ENCODE data around the gene FAM107A.
A peak's percentile ranks its signal among the peaks of the same experiment; 100 is the strongest.

FAM107A gene

DNA sequence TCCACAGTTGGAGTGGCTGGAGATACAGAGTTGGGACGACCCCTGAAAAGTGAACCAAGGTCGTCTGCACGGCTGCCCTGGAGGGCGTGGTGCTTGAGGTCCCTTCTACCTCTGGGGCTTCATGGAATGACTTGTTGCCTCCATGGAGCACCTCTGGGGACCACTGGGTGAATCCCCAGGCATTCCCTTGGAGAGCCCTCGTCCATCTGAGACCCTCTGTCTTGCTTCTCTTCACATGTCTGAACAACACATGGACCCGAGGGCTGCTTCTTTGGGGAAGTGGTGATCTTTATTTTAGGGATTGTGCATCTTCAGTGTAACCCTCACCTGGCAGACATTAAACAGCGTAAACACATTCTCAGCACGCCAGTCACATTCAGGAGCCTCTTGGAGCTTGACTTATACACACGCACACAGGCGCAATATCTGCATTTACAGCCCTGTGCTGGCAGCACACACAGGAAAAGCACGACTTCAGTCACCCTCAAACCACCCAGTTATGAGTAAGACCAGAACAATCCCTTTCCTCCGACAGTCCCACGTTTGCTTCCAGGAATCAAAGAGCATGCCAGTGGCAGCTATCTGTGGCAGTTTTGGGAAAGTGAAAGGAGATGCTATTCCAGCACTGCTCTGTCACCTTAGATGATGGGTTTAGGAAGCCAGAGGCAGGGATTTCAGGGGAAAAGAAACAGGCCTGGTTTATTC is 12.6 kb downstream of the FAM107A start:
- Mint-ChIP-seq H3K27me3 (ENCODE audit: low read depth) (peaks cover 4% of the 10 kb centered on the region), H3K27ac (no peak overlapping the region), H3K36me3 (ENCODE audit: low read depth) (no peaks in the 10 kb centered on the region), H3K4me3 (no peak overlapping the region), H3K9me3 (peaks cover 5% of the 10 kb centered on the region), H3K4me1 (peaks cover 12% of the 10 kb centered on the region)
- TF ChIP-seq, protein P1, sequence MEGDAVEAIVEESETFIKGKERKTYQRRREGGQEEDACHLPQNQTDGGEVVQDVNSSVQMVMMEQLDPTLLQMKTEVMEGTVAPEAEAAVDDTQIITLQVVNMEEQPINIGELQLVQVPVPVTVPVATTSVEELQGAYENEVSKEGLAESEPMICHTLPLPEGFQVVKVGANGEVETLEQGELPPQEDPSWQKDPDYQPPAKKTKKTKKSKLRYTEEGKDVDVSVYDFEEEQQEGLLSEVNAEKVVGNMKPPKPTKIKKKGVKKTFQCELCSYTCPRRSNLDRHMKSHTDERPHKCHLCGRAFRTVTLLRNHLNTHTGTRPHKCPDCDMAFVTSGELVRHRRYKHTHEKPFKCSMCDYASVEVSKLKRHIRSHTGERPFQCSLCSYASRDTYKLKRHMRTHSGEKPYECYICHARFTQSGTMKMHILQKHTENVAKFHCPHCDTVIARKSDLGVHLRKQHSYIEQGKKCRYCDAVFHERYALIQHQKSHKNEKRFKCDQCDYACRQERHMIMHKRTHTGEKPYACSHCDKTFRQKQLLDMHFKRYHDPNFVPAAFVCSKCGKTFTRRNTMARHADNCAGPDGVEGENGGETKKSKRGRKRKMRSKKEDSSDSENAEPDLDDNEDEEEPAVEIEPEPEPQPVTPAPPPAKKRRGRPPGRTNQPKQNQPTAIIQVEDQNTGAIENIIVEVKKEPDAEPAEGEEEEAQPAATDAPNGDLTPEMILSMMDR (IDR thresholded peaks at IDR 0.05; ENCODE audit: unreplicated experiment in 3 of 3) = no peak

DNA sequence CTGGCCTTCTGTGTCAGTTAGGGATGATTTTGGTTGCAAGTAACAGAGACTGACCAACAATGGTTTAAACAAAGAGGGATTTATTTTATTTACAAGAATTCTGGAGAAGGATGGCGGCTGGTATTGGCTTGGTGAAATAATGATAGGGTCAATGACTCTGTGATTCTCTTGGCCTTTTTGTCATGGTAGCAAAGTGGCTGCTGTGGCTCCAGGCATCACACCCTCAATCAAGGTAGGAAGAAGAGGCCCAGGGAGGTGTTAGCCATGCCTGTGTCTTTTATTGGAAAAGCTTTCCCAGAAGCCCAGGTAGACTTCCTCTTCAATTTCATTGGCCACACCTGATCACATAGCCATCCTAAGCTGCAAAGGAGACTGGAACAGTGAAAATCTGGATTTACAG is 13.1 kb downstream of the FAM107A start:
- no peak overlapping the region for H3K27ac Mint-ChIP-seq
- H3K4me3 Mint-ChIP-seq = no peak overlapping the region
- TF ChIP-seq, protein P1 (IDR thresholded peaks at IDR 0.05; ENCODE audit: unreplicated experiment in 3 of 3) = no peak
- H3K27me3 Mint-ChIP-seq (ENCODE audit: low read depth) = peaks cover 4% of the 10 kb centered on the region
- H3K36me3 Mint-ChIP-seq (ENCODE audit: low read depth) = no peaks in the 10 kb centered on the region
- H3K4me1 Mint-ChIP-seq = peaks cover 12% of the 10 kb centered on the region
- H3K9me3 Mint-ChIP-seq = peaks cover 5% of the 10 kb centered on the region

DNA sequence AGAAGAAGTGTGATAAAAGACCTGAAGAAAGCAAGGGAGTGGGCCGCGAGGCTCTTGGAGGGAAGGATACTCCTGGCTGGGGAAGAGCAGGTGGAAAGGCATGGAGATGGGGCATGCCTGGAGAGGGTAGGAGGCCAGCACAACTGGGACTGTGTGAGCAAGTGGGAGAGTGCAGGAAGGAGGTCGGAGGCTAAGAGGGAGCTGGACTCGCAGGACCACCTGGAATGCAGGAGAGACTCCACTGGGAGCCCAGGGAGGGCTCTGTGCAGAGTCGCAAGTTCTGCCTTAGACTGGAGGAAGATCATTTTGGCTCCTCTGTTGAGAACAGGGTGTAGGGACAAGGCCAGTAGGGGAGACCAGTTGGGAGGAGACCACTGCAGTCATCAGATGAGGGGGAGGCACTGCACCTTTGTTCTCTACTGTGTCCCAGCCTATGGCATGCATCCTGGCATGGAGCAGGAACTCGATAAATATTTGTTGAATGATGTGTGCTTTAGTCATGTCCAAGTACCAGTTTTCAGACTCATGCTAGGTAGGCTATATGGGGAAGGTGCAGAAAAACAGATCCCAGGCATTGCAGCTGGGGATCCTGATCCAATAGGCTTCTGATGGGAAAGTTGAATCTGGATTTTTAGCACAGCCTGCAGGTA is 13.7 kb downstream of the FAM107A start:
- H3K4me1 Mint-ChIP-seq = peaks cover 8% of the 10 kb centered on the region
- peaks cover 5% of the 10 kb centered on the region for H3K9me3 Mint-ChIP-seq
- H3K27me3 Mint-ChIP-seq (ENCODE audit: low read depth) = no peaks in the 10 kb centered on the region
- TF ChIP-seq, protein P1 (IDR thresholded peaks at IDR 0.05; ENCODE audit: unreplicated experiment in 3 of 3) = no peak
- H3K36me3 Mint-ChIP-seq (ENCODE audit: low read depth) = no peaks in the 10 kb centered on the region
- H3K27ac Mint-ChIP-seq = no peak overlapping the region
- H3K4me3 Mint-ChIP-seq = no peak overlapping the region

DNA sequence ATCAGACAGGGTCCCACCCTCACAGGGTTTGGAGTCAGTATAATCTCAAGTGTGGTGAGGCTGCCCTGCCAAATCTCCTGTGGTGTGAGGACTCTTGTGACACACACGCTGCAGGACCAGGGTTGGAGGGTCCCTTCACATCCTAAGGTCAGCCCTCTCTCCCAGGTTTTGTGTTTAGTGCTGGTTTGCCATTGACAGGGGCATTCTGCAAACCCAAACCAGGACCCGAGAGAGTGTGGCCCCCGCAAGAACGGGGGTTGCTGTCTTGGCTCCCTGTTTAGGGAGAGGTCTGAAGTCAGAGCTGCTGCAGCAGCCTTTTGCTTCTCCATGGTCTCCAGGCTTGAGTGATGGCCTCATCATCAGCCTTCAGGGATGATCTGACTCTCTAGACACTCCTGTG is 14.7 kb downstream of the FAM107A start:
- Mint-ChIP-seq H3K4me3 (no peak overlapping the region), H3K27ac (no peak overlapping the region), H3K4me1 (peaks cover 12% of the 10 kb centered on the region), H3K9me3 (peaks cover 5% of the 10 kb centered on the region), H3K36me3 (ENCODE audit: low read depth) (no peaks in the 10 kb centered on the region), H3K27me3 (ENCODE audit: low read depth) (no peaks in the 10 kb centered on the region)
- TF ChIP-seq, protein P1 (IDR thresholded peaks at IDR 0.05; ENCODE audit: unreplicated experiment in 3 of 3) = no peak

DNA sequence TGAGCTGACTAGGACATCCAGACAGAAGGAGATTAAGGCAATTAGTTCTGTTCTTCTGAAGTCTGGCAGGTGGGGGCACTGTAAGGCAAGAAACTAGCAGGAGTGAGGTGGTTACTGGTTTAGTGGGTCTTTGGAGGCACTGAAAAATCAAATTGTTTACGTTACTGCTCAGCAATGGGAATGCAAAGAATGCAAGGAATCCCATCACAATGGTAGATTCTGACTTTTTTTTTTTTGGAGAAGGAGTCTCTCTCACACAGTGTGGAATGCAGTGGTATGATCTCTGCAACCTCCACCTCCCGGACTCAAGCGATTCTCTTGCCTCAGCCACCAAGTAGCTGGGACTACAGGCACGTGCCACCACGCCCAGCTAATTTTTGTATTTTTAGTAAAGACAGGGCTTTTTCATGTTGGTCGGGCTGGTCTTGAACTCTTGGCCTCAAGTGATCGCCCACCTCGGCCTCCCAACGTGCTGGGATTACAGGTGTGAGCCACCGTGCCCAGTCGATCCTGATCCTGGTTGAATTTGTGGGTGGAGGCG is 16.4 kb downstream of the FAM107A start:
- Mint-ChIP-seq H3K4me1 (peaks cover 21% of the 10 kb centered on the region), H3K9me3 (peaks cover 5% of the 10 kb centered on the region), H3K36me3 (ENCODE audit: low read depth) (no peaks in the 10 kb centered on the region), H3K4me3 (no peak overlapping the region), H3K27ac (peak overlapping the region in 2 of 3 experiments; percentile 50 to 61), H3K27me3 (ENCODE audit: low read depth) (peaks cover 4% of the 10 kb centered on the region)
- TF ChIP-seq, protein P1 (IDR thresholded peaks at IDR 0.05; ENCODE audit: unreplicated experiment in 3 of 3) = peak; percentile 32 to 38 (median 38)

Data from nephron (organoid).